ENCODE measurements around the gene PLA2G2C. TPM values are rescaled to one million over a fixed set of nuclear protein-coding genes. Genes with fewer than 3 reads are reported as not detected.

PLA2G2C gene
- total RNA-seq, 2 experiments from 2014 or later, result 0.43 to 0.58 TPM

GRCh38 chr1:20126806-20127440, 59.4 kb downstream of the PLA2G2C start:
- ATAC-seq (no peak), DNase-seq (no peak)
- Mint-ChIP-seq H3K9me3 (ENCODE audit: low read depth) (peaks cover 3% of the 10 kb centered on the region), H3K4me1 (no peaks in the 10 kb centered on the region), H3K27ac (no peak overlapping the region), H3K36me3 (ENCODE audit: low read depth) (peaks cover 1% of the 10 kb centered on the region), H3K4me3 (no peak overlapping the region), H3K27me3 (peaks cover 11% of the 10 kb centered on the region)
- ChIA-PET POLR2A (no interaction called here), CTCF (interaction anchor here (0.5 kb wide), 1 partner anchor 422 kb away, joined by 3 read pairs; no protein-coding TSS in a partner anchor)
- intact Hi-C loops (cut with DNase I, micrococcal nuclease), result no loop called here

- H3K4me3 Mint-ChIP-seq, result no peak overlapping the region
- ATAC-seq, result no peak
- ChIA-PET CTCF (interaction anchor here (0.5 to 1.5 kb wide), 5 partner anchors 25 to 781 kb away, joined by 3 to 4 read pairs (median 3); no protein-coding TSS in a partner anchor), POLR2A (no interaction called here)
- no peak overlapping the region for H3K27ac Mint-ChIP-seq
- H3K9me3 Mint-ChIP-seq (ENCODE audit: low read depth), result peaks cover 3% of the 10 kb centered on the region
- H3K27me3 Mint-ChIP-seq, result peaks cover 10% of the 10 kb centered on the region
- H3K4me1 Mint-ChIP-seq, result no peaks in the 10 kb centered on the region
- no peak for DNase-seq
- intact Hi-C loops (cut with DNase I, micrococcal nuclease), result no loop called here
- H3K36me3 Mint-ChIP-seq (ENCODE audit: low read depth), result no peaks in the 10 kb centered on the region
Observed at GRCh38 chr1:20126041-20126805, 60.1 kb downstream of the PLA2G2C start.

GRCh38 chr1:20125100-20125499, 61.2 kb downstream of the PLA2G2C start:
- no peaks in the 10 kb centered on the region for H3K4me1 Mint-ChIP-seq
- POLR2A ChIA-PET, result no interaction called here
- H3K27me3 Mint-ChIP-seq, result peaks cover 12% of the 10 kb centered on the region
- CTCF ChIA-PET, result interaction anchor here (0.7 to 1.5 kb wide), 3 partner anchors 26 to 70 kb away, joined by 3 to 4 read pairs (median 3); no protein-coding TSS in a partner anchor
- intact Hi-C loops (cut with DNase I, micrococcal nuclease), result no loop called here
- H3K9me3 Mint-ChIP-seq (ENCODE audit: low read depth), result peaks cover 3% of the 10 kb centered on the region
- H3K4me3 Mint-ChIP-seq, result no peak overlapping the region
- DNase-seq, result no peak
- H3K27ac Mint-ChIP-seq, result no peak overlapping the region
- no peak for ATAC-seq
- no peaks in the 10 kb centered on the region for H3K36me3 Mint-ChIP-seq (ENCODE audit: low read depth)

GRCh38 chr1:20124456-20125057, 61.8 kb downstream of the PLA2G2C start:
- Mint-ChIP-seq H3K4me3 (no peak overlapping the region), H3K27ac (no peak overlapping the region), H3K27me3 (peaks cover 15% of the 10 kb centered on the region), H3K4me1 (no peaks in the 10 kb centered on the region), H3K9me3 (ENCODE audit: low read depth) (no peaks in the 10 kb centered on the region), H3K36me3 (ENCODE audit: low read depth) (no peaks in the 10 kb centered on the region)
- POLR2A ChIA-PET, result no interaction called here
- intact Hi-C loops (cut with DNase I, micrococcal nuclease), result no loop called here
- peak; percentile 34 for DNase-seq
- CTCF ChIA-PET, result interaction anchor here (0.6 kb wide), 3 partner anchors 11 to 617 kb away, joined by 3 to 5 read pairs (median 3); no protein-coding TSS in a partner anchor
- ATAC-seq, result peak; percentile 81

GRCh38 chr1:20123722-20124455, 62.4 kb downstream of the PLA2G2C start:
- DNase-seq (no peak), ATAC-seq (no peak)
- no peaks in the 10 kb centered on the region for H3K36me3 Mint-ChIP-seq (ENCODE audit: low read depth)
- H3K4me3 Mint-ChIP-seq, result no peak overlapping the region
- peaks cover 17% of the 10 kb centered on the region for H3K27me3 Mint-ChIP-seq
- no peaks in the 10 kb centered on the region for H3K4me1 Mint-ChIP-seq
- no peaks in the 10 kb centered on the region for H3K9me3 Mint-ChIP-seq (ENCODE audit: low read depth)
- intact Hi-C loops (cut with DNase I, micrococcal nuclease), result no loop called here
- CTCF ChIA-PET, result interaction anchor here (0.6 to 0.7 kb wide), 5 partner anchors 10 to 616 kb away, joined by 3 to 5 read pairs (median 4); no protein-coding TSS in a partner anchor
- H3K27ac Mint-ChIP-seq, result no peak overlapping the region
- POLR2A ChIA-PET, result no interaction called here

GRCh38 chr1:20120796-20121195, 65.5 kb downstream of the PLA2G2C start:
- no peak for ATAC-seq
- H3K9me3 Mint-ChIP-seq (ENCODE audit: low read depth), result no peaks in the 10 kb centered on the region
- ChIA-PET POLR2A (no interaction called here), CTCF (interaction anchor here (1.3 kb wide), 1 partner anchor 75 kb away, joined by 4 read pairs; no protein-coding TSS in a partner anchor)
- no peaks in the 10 kb centered on the region for H3K4me1 Mint-ChIP-seq
- peaks cover 24% of the 10 kb centered on the region for H3K27me3 Mint-ChIP-seq
- no peak overlapping the region for H3K4me3 Mint-ChIP-seq
- no peaks in the 10 kb centered on the region for H3K36me3 Mint-ChIP-seq (ENCODE audit: low read depth)
- intact Hi-C loops (cut with DNase I, micrococcal nuclease), result no loop called here
- H3K27ac Mint-ChIP-seq, result no peak overlapping the region
- DNase-seq, result no peak

- no peaks in the 10 kb centered on the region for H3K36me3 Mint-ChIP-seq (ENCODE audit: low read depth)
- no peak within 1 kb of the TSS for H3K4me3 Mint-ChIP-seq
- ChIA-PET POLR2A (no interaction called here), CTCF (no interaction called here)
- DNase-seq (no peak), ATAC-seq (no peak)
- H3K27ac Mint-ChIP-seq, result no peak within 1 kb of the TSS
- no peaks in the 10 kb centered on the region for H3K9me3 Mint-ChIP-seq (ENCODE audit: low read depth)
- intact Hi-C loops (cut with DNase I, micrococcal nuclease), result no loop called here
- H3K4me1 Mint-ChIP-seq, result no peaks in the 10 kb centered on the region
- H3K27me3 Mint-ChIP-seq, result peaks cover 23% of the 10 kb centered on the region
Observed at GRCh38 chr1:20119347-20119746, 67.0 kb downstream of the PLA2G2C start, which contains the start of gene PLA2G2D. TSS of gene PLA2G2D (minus strand) at chr1:20119536. CDS start at chr1:20119498, 38 bp downstream.

GRCh38 chr1:20117236-20117635, 69.1 kb downstream of the PLA2G2C start:
- Mint-ChIP-seq H3K4me3 (no peak overlapping the region), H3K27ac (no peak overlapping the region), H3K9me3 (ENCODE audit: low read depth) (no peaks in the 10 kb centered on the region), H3K4me1 (no peaks in the 10 kb centered on the region), H3K27me3 (peaks cover 22% of the 10 kb centered on the region), H3K36me3 (ENCODE audit: low read depth) (no peaks in the 10 kb centered on the region)
- DNase-seq (no peak), ATAC-seq (no peak)
- POLR2A ChIA-PET, result no interaction called here
- intact Hi-C loops (cut with DNase I, micrococcal nuclease), result no loop called here
- CTCF ChIA-PET, result no interaction called here

GRCh38 chr1:20115916-20116315, 70.4 kb downstream of the PLA2G2C start:
- Mint-ChIP-seq H3K36me3 (ENCODE audit: low read depth) (no peaks in the 10 kb centered on the region), H3K27me3 (peaks cover 17% of the 10 kb centered on the region), H3K4me3 (no peak overlapping the region), H3K27ac (no peak overlapping the region), H3K4me1 (no peaks in the 10 kb centered on the region), H3K9me3 (ENCODE audit: low read depth) (no peaks in the 10 kb centered on the region)
- no peak for ATAC-seq
- no peak for DNase-seq
- ChIA-PET POLR2A (no interaction called here), CTCF (interaction anchor here (0.8 kb wide), 1 partner anchor 15 kb away, joined by 3 read pairs; no protein-coding TSS in a partner anchor)
- intact Hi-C loops (cut with DNase I, micrococcal nuclease), result no loop called here

GRCh38 chr1:20115479-20115878, 70.8 kb downstream of the PLA2G2C start:
- Mint-ChIP-seq H3K4me3 (no peak overlapping the region), H3K36me3 (ENCODE audit: low read depth) (no peaks in the 10 kb centered on the region), H3K27me3 (peaks cover 17% of the 10 kb centered on the region), H3K4me1 (no peaks in the 10 kb centered on the region), H3K27ac (no peak overlapping the region), H3K9me3 (ENCODE audit: low read depth) (no peaks in the 10 kb centered on the region)
- intact Hi-C loops (cut with DNase I, micrococcal nuclease), result no loop called here
- ChIA-PET CTCF (interaction anchor here (0.8 to 0.9 kb wide), 2 partner anchors 16 to 18 kb away, joined by 3 read pairs; no protein-coding TSS in a partner anchor), POLR2A (no interaction called here)
- DNase-seq, result no peak
- no peak for ATAC-seq

- Mint-ChIP-seq H3K4me3 (no peak overlapping the region), H3K9me3 (ENCODE audit: low read depth) (no peaks in the 10 kb centered on the region), H3K36me3 (ENCODE audit: low read depth) (no peaks in the 10 kb centered on the region), H3K27ac (no peak overlapping the region), H3K27me3 (peaks cover 11% of the 10 kb centered on the region), H3K4me1 (no peaks in the 10 kb centered on the region)
- CTCF ChIA-PET, result interaction anchor here (0.6 to 1.3 kb wide), 3 partner anchors 10 to 1451 kb away, joined by 3 read pairs; no protein-coding TSS in a partner anchor
- ATAC-seq (no peak), DNase-seq (no peak)
- POLR2A ChIA-PET, result no interaction called here
- intact Hi-C loops (cut with DNase I, micrococcal nuclease), result no loop called here
Observed at GRCh38 chr1:20114021-20114648, 72.2 kb downstream of the PLA2G2C start.

Measured in activated CD4-positive, alpha-beta T cell treated with anti-CD3 and anti-CD28 coated beads for 36 hours (primary cell).